T-cell (primary cell): ENCODE results near the gene ADGRL3. TPM values are rescaled to one million over a fixed set of nuclear protein-coding genes. Genes with fewer than 3 reads are reported as not detected.
"Not testable (repeated sequence)": the region's sequence is repeated elsewhere in the genome, so short reads cannot be mapped to it uniquely, and the experiment has no call there.

Experiments
- ATAC-seq, 4 experiments: fragments of 200-7000 bp in 3 of 4; fragments of 150-1000 bp in 1 of 4; cut with Tn5 transposase; replicated peaks in 1 of 4; 1 replicate in 3 of 4; 2 replicates in 1 of 4; pipeline ENCODE4 v1.10.0; 2021; ENCODE audit warnings: moderate library complexity in 3 of 4, mild to moderate bottlenecking in 2 of 4, moderate number of reproducible peaks in 1 of 4
- CTCF ChIA-PET, 2 donors: fragments of 300-600 bp; sonication (Branson Sonifier 250); formaldehyde crosslinking; loops; one replicate each; lab custom pipeline; 2022; ENCODE audit warnings: antibody characterized with exemption in 2 of 2; lab: Charles Lee
- POLR2A ChIA-PET, 2 donors: fragments of 300-600 bp; sonication (Branson Sonifier 250); formaldehyde crosslinking; loops; one replicate each; lab custom pipeline; 2022; ENCODE audit warnings: antibody characterized with exemption in 2 of 2; lab: Charles Lee
- DNase-seq, 35 experiments: peaks; one replicate each; pipeline versions ENCODE4 v3.0.0 to v3.0.0-alpha.2; 2013 to 2023
- H3K27ac ChIP-seq: one replicate; pipeline ENCODE4 v1.5.1; 2013; ENCODE audit warnings: low read length
- H3K27me3 ChIP-seq, 2 experiments: replicated peaks in 1 of 2; 1 replicate in 1 of 2; 2 replicates in 1 of 2; pipeline versions ENCODE4 v1.6.1 to v1.7.0; 2013; ENCODE audit warnings: low read length in 1 of 2, mixed read lengths in 1 of 2; ENCODE audit not compliant: control insufficient read depth in 2 of 2, insufficient read depth in 2 of 2; ENCODE audit errors: extremely low read depth in 1 of 2
- H3K36me3 ChIP-seq, 2 donors: 1 replicate in 1 of 2; 2 replicates in 1 of 2; pipeline versions ENCODE4 v1.6.1 to v1.7.0; 2013; ENCODE audit warnings: low read length in 1 of 2; ENCODE audit not compliant: control insufficient read depth in 2 of 2, insufficient read depth in 1 of 2; ENCODE audit errors: extremely low read depth in 1 of 2
- H3K4me1 ChIP-seq, 2 experiments: 1 replicate in 1 of 2; 2 replicates in 1 of 2; pipeline versions ENCODE4 v1.6.1 to v1.7.0; 2013; ENCODE audit warnings: low read length in 2 of 2, mixed read lengths in 1 of 2; ENCODE audit not compliant: insufficient read depth in 2 of 2, control insufficient read depth in 1 of 2; ENCODE audit errors: extremely low read depth in 1 of 2
- H3K4me3 ChIP-seq, 2 donors: 1 replicate in 1 of 2; 2 replicates in 1 of 2; pipeline versions ENCODE4 v1.5.1 to v1.7.0; 2013; ENCODE audit warnings: mild to moderate bottlenecking in 2 of 2, low read length in 1 of 2, moderate library complexity in 1 of 2; ENCODE audit not compliant: control insufficient read depth in 1 of 2; ENCODE audit errors: extremely low read depth in 1 of 2
- H3K9me3 ChIP-seq: 2 replicates; pipeline ENCODE4 v1.7.0; 2013
- H3K27ac Mint-ChIP-seq, 2 donors: one replicate each; pipeline ENCODE4 v1.8.0; 2020 to 2021; ENCODE audit warnings: mild to moderate bottlenecking in 2 of 2, mixed read lengths in 2 of 2
- H3K27me3 Mint-ChIP-seq, 2 donors: one replicate each; pipeline ENCODE4 v1.8.0; 2021 to 2022; ENCODE audit warnings: mixed read lengths in 2 of 2
- H3K36me3 Mint-ChIP-seq: one replicate; pipeline ENCODE4 v1.8.0; 2021; ENCODE audit warnings: mixed read lengths
- H3K4me1 Mint-ChIP-seq, 3 donors: one replicate each; pipeline ENCODE4 v1.8.0; 2020 to 2022; ENCODE audit warnings: mixed read lengths in 3 of 3, mild to moderate bottlenecking in 1 of 3
- H3K4me3 Mint-ChIP-seq, 3 donors: one replicate each; pipeline ENCODE4 v1.8.0; 2020 to 2022; ENCODE audit warnings: mild to moderate bottlenecking in 3 of 3, mixed read lengths in 3 of 3, moderate library complexity in 3 of 3
- H3K9me3 Mint-ChIP-seq, 3 donors: one replicate each; pipeline ENCODE4 v1.8.0; 2020 to 2022; ENCODE audit warnings: mixed read lengths in 3 of 3
- WGBS: methylation state at CpG from one replicate; pipeline ENCODE4 v1.1.5; 2013; ENCODE audit warnings: missing lambda C conversion rate; ENCODE audit not compliant: insufficient coverage; 5-methylcytosine and 5-hydroxymethylcytosine counted together
- total RNA-seq, 35 experiments: library from RNA in 6 of 35; stranded (reverse) in 6 of 35; fragments of 120-200 nt in 1 of 35; gene quantifications; one replicate each; pipeline versions ENCODE4 v1.2.1 to v1.2.4 and lab custom pipeline; 2013 to 2026

The ADGRL3 gene
- total RNA-seq, 5 donors from 2014 or later (not counting 1 experiment from before 2014, with no cell fraction given), result 0.09 TPM; not detected in 4

- no peak overlapping the region for H3K4me3 Mint-ChIP-seq
- no peak overlapping the region for H3K4me3 ChIP-seq
- peaks cover 6% of the 10 kb centered on the region for H3K9me3 ChIP-seq
- ATAC-seq, result no peak
- DNase-seq, result no peak
- H3K36me3 Mint-ChIP-seq, result no peaks in the 10 kb centered on the region
- no peaks in the 10 kb centered on the region for H3K4me1 ChIP-seq
- H3K27me3 Mint-ChIP-seq, result no peaks in the 10 kb centered on the region
- H3K27ac Mint-ChIP-seq, result no peak overlapping the region
- POLR2A ChIA-PET, result no interaction called here
- no peaks in the 10 kb centered on the region for H3K4me1 Mint-ChIP-seq
- CTCF ChIA-PET, result no interaction called here
- H3K36me3 ChIP-seq, result no peaks in the 10 kb centered on the region
- H3K9me3 Mint-ChIP-seq, result peaks cover 21 to 33% (median 28%) of the 10 kb centered on the region in 3 donors
- 89% methylated on average over 3 of the region's 4 CpGs for WGBS
- no peak overlapping the region for H3K27ac ChIP-seq
- no peaks in the 10 kb centered on the region for H3K27me3 ChIP-seq
These were observed 784.3 kb downstream of the ADGRL3 start for GRCh38 chr4:61984260-61984909.

GRCh38 chr4:61985426-61985825, 785.3 kb downstream of the ADGRL3 start:
- H3K9me3 Mint-ChIP-seq, result peaks cover 13 to 25% (median 24%) of the 10 kb centered on the region in 3 donors
- H3K4me1 ChIP-seq, result no peaks in the 10 kb centered on the region
- H3K4me3 ChIP-seq, result no peak overlapping the region
- peaks cover 6% of the 10 kb centered on the region for H3K9me3 ChIP-seq
- CTCF ChIA-PET, result no interaction called here
- H3K27me3 ChIP-seq, result no peaks in the 10 kb centered on the region
- no peaks in the 10 kb centered on the region for H3K36me3 ChIP-seq
- no peaks in the 10 kb centered on the region for H3K27me3 Mint-ChIP-seq
- no peak overlapping the region for H3K27ac ChIP-seq
- no peaks in the 10 kb centered on the region for H3K4me1 Mint-ChIP-seq
- no peak overlapping the region for H3K27ac Mint-ChIP-seq
- DNase-seq (no peak), ATAC-seq (no peak)
- H3K36me3 Mint-ChIP-seq, result no peaks in the 10 kb centered on the region
- POLR2A ChIA-PET, result no interaction called here
- 86% methylated on average over 1 of the region's 4 CpGs for WGBS
- no peak overlapping the region for H3K4me3 Mint-ChIP-seq

- ATAC-seq, DNase-seq, H3K4me3 ChIP-seq, H3K4me1 ChIP-seq, CTCF ChIA-PET, H3K27ac ChIP-seq, H3K27ac Mint-ChIP-seq, H3K36me3 ChIP-seq, H3K9me3 ChIP-seq, H3K4me1 Mint-ChIP-seq, H3K36me3 Mint-ChIP-seq, H3K27me3 Mint-ChIP-seq, H3K27me3 ChIP-seq, H3K4me3 Mint-ChIP-seq, POLR2A ChIA-PET: not testable (repeated sequence)
- H3K9me3 Mint-ChIP-seq, result peaks cover 9 to 25% (median 24%) of the 10 kb centered on the region in 3 donors
- 100% methylated on average over 2 of the region's 7 CpGs for WGBS
These were observed 786.8 kb downstream of the ADGRL3 start for GRCh38 chr4:61986929-61987328.

- H3K36me3 Mint-ChIP-seq, result no peaks in the 10 kb centered on the region
- Histone ChIP-seq H3K4me1 (no peaks in the 10 kb centered on the region), H3K36me3 (no peaks in the 10 kb centered on the region), H3K9me3 (no peaks in the 10 kb centered on the region), H3K4me3 (no peak overlapping the region), H3K27me3 (no peaks in the 10 kb centered on the region), H3K27ac (no peak overlapping the region)
- DNase-seq (no peak), ATAC-seq (no peak)
- H3K9me3 Mint-ChIP-seq, result peaks cover 12 to 13% (median 12%) of the 10 kb centered on the region in 3 donors
- H3K27me3 Mint-ChIP-seq, result no peaks in the 10 kb centered on the region
- WGBS, result no CpG with 5 or more reads among the region's 2 CpGs
- H3K4me1 Mint-ChIP-seq, result no peaks in the 10 kb centered on the region
- ChIA-PET POLR2A (no interaction called here), CTCF (no interaction called here)
- H3K4me3 Mint-ChIP-seq, result no peak overlapping the region
- no peak overlapping the region for H3K27ac Mint-ChIP-seq
These were observed 792.2 kb downstream of the ADGRL3 start for GRCh38 chr4:61992351-61992750.

- CTCF ChIA-PET, result no interaction called here
- WGBS, result 83% methylated on average over 1 of the region's 6 CpGs
- Histone ChIP-seq H3K27ac (no peak overlapping the region), H3K9me3 (no peaks in the 10 kb centered on the region), H3K4me3 (no peak overlapping the region), H3K36me3 (no peaks in the 10 kb centered on the region), H3K27me3 (no peaks in the 10 kb centered on the region), H3K4me1 (no peaks in the 10 kb centered on the region)
- H3K9me3 Mint-ChIP-seq, result peaks cover 12 to 13% (median 12%) of the 10 kb centered on the region in 3 donors
- H3K36me3 Mint-ChIP-seq, result no peaks in the 10 kb centered on the region
- H3K27ac Mint-ChIP-seq, result no peak overlapping the region
- ATAC-seq, result no peak
- no peak for DNase-seq
- POLR2A ChIA-PET, result no interaction called here
- no peaks in the 10 kb centered on the region for H3K27me3 Mint-ChIP-seq
- H3K4me1 Mint-ChIP-seq, result no peaks in the 10 kb centered on the region
- H3K4me3 Mint-ChIP-seq, result no peak overlapping the region
These were observed 793.9 kb downstream of the ADGRL3 start for GRCh38 chr4:61994036-61994435.

GRCh38 chr4:61995717-61996340, 795.7 kb downstream of the ADGRL3 start:
- Histone ChIP-seq H3K36me3 (no peaks in the 10 kb centered on the region), H3K9me3 (no peaks in the 10 kb centered on the region), H3K4me3 (no peak overlapping the region), H3K27ac (no peak overlapping the region), H3K4me1 (no peaks in the 10 kb centered on the region), H3K27me3 (no peaks in the 10 kb centered on the region)
- no peak for ATAC-seq
- Mint-ChIP-seq H3K4me3 (no peak overlapping the region), H3K4me1 (no peaks in the 10 kb centered on the region), H3K36me3 (no peaks in the 10 kb centered on the region), H3K27ac (no peak overlapping the region), H3K27me3 (no peaks in the 10 kb centered on the region), H3K9me3 (peaks cover 11 to 13% (median 12%) of the 10 kb centered on the region in 3 donors)
- DNase-seq, result no peak
- CTCF ChIA-PET, result no interaction called here
- POLR2A ChIA-PET, result no interaction called here
- WGBS, result no CpG with 5 or more reads among the region's 2 CpGs
